Measurements from ENCODE around the gene DCTPP1. TPM values are rescaled to one million over a fixed set of nuclear protein-coding genes. Genes with fewer than 3 reads are reported as not detected.

The DCTPP1 gene
- total and polyA plus RNA-seq, 2 of the 13 experiments (the other 11 are each of a cell fraction or from before 2014, with no cell fraction given), result 54.8 to 74.4 TPM

GRCh38 chr16:30459456-30459855, 29.6 kb upstream of the DCTPP1 start:
- in situ Hi-C loops (cut with HindIII; ENCODE audit: extremely low pct_ligation_motif_present, low pct_unique_long_range_greater_than_20kb) (loop anchor here (5.0 kb wide), 1 partner anchor 58 kb away; no protein-coding TSS in a partner anchor), intact Hi-C loops (cut with micrococcal nuclease; ENCODE audit: unreplicated experiment) (no loop called here)
- TF ChIP-seq THRA (CRISPR knock-in tag; IDR thresholded peaks at IDR 0.05; ENCODE audit: borderline replicate concordance) (0 out of 2 replicates have a peak, but pooled peaks have one; percentile 3), ZSCAN30 (CRISPR knock-in tag; IDR thresholded peaks at IDR 0.05) (peak; percentile 52; the same call in 1 of the 2 replicates), ZNF619 (CRISPR knock-in tag; IDR thresholded peaks at IDR 0.05) (0 out of 2 replicates have a peak, but pooled peaks have one; percentile 1), SMYD3 (CRISPR knock-in tag; IDR thresholded peaks at IDR 0.05) (0 out of 2 replicates have a peak, but pooled peaks have one; percentile 0), SP4 (CRISPR knock-in tag; IDR thresholded peaks at IDR 0.05) (no peak), ZNF615 (CRISPR knock-in tag; IDR thresholded peaks at IDR 0.05; ENCODE audit: borderline replicate concordance) (peak; percentile 29; the same call in 1 of the 2 replicates), ZNF225 (CRISPR knock-in tag; IDR thresholded peaks at IDR 0.05) (no peak), ATF7-NPFF (CRISPR knock-in tag; IDR thresholded peaks at IDR 0.05; ENCODE audit: low read depth) (0 out of 2 replicates have a peak, but pooled peaks have one; percentile 1)
- H3K27me3 ChIP-seq (ENCODE audit: control insufficient read depth in 1 of 2, insufficient read depth in 2 of 2, low read length in 2 of 2), result no peaks in the 10 kb centered on the region; a peak in 1 of 5 replicates
- peak overlapping the region; percentile 41 to 68 (median 54); a peak in 5 of 6 replicates for H3K4me3 ChIP-seq (replicated peaks in 1 of 3; ENCODE audit: insufficient read depth in 1 of 3, low read depth in 2 of 3, low read length in 3 of 3)
- FAIRE-seq (peak; percentile 55), DNase-seq (ENCODE audit: low spot score) (no peak), ATAC-seq (peak; percentile 33)
- peak overlapping the region; percentile 67 for H3K27ac ChIP-seq (ENCODE audit: extremely low read length, insufficient read depth, low read length)
- H3K9ac ChIP-seq (ENCODE audit: insufficient read depth, low read depth, low read length), result peak overlapping the region; percentile 64
- BruUV-seq (replicated peaks), result no TSS peak
- peaks cover 56% of the 10 kb centered on the region for H3K4me1 ChIP-seq (ENCODE audit: insufficient read depth, low read length)
- peak overlapping the region; percentile 87 for H3K4me2 ChIP-seq (ENCODE audit: low read depth, low read length)
- ChIA-PET CTCF (ENCODE audit: low intra/inter-chr PET ratio, low total read pairs) (no interaction called here), POLR2A (interaction anchor here (1.1 to 1.6 kb wide), 4 partner anchors 10 to 151 kb away, joined by 4 to 11 read pairs (median 6); partner anchors contain the start of genes SEPHS2 and ZNF689)
- no peaks in the 10 kb centered on the region for H3K79me2 ChIP-seq (ENCODE audit: insufficient read depth, low read length)
- no peaks in the 10 kb centered on the region for H3K36me3 ChIP-seq (replicated peaks in 1 of 2; ENCODE audit: control insufficient read depth in 1 of 2, insufficient read depth in 2 of 2, low read length in 2 of 2)
- no peak overlapping the region for H2AFZ ChIP-seq (ENCODE audit: low read length)
- no peaks in the 10 kb centered on the region for H3K9me3 ChIP-seq (ENCODE audit: low read length)
- H4K20me1 ChIP-seq (ENCODE audit: insufficient read depth, low read length), result no peaks in the 10 kb centered on the region
- 46% methylated on average over 11 of the region's 11 CpGs for WGBS (ENCODE audit: low lambda C conversion rate)

All from HepG2 (cell line).